ENCODE results near the gene RAB11FIP4.

The RAB11FIP4 gene

DNA sequence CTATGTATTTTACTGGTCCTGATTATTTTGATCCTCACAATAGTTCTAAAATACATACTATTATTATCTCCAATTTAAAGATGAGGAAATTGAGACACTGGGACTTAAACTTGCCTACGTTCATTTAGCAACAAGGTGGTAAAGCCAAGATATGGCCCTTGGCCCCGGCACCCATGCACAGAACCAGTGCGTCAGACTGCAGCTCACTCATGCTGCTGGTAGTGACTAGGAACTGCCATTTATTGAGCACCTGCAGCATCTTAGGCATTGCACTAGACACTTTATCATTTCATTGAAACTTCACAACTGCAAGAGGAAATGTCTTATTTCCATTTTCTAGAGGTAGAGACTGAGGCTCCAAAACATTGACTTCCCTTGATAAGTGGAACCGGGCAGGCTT is 93.3 kb downstream of the RAB11FIP4 start:
- no peak for DNase-seq (ENCODE audit: low read depth in 2 of 2)

- DNase-seq (ENCODE audit: low read depth in 2 of 2): no peak
These were observed 95.0 kb downstream of the RAB11FIP4 start for GRCh38 chr17:31486351-31487062.

DNA sequence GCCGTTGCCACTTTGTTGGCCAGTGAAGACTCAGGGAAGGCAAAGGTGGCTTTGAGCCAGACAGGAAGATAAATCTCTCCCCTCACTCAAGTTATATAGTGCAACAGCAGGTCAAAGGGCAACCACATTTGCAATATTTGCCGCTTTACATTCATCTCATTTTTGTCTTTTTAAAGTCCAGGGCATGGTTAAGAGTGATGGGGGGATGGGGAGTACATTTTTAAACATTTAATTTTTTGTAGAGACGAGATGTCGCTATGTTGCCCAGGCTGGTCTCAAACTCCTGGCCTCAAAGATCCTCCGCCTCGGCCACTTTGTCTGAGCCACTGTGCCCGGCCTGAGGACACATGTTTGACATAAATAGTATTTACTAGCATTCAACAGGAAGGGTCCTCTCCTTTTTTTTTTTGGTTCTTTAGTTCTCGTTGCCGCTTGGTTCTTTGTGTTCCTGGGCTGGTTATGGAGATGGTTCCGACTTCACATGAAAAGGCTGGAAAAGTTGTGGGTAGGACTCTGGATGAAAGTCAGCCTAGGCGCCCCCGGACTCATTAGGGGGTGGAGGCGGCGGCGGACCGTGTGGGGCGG is 95.7 kb downstream of the RAB11FIP4 start:
- DNase-seq (ENCODE audit: low read depth in 2 of 2): no peak

- peak; percentile 86 to 87 for DNase-seq (ENCODE audit: low read depth in 2 of 2)
These were observed 96.3 kb downstream of the RAB11FIP4 start for GRCh38 chr17:31487648-31488263.

DNA sequence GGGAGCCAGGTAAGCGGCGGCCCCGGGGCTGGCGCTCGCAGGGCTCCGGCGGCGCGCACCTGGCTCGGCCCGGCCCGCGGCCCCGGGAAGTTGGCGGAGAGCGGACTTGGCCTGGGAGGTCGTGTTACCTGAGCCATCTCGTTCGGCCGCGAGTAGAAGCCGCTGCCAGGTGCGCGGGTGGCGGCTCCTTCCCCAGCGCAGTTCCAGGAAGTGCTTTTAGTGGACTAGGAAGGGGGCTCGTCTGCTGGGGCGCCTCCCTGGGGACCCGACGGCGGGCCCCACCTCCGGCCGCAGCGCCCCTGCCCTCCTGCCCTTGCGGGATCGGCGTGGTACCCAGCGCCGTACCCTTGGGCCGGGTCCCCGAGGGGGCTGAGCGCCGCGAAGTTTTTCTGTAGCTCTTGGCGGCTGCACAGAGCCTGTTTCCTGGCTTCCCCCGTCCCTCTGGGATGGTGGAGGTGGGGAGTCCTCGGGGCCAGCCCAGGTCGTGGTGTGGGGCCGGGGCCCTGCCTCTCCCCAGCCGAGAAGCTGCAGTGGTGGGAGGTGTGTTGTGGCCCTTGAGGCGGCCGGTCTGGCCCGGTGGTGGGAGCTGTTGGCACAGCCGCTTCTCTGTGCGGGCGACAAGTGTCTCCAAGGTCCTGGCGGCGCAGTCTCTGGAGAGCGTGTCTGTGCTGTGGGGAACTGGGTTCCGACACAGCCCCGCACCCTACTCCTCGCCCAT is 96.9 kb downstream of the RAB11FIP4 start:
- no peak for DNase-seq (ENCODE audit: low read depth in 2 of 2)

DNA sequence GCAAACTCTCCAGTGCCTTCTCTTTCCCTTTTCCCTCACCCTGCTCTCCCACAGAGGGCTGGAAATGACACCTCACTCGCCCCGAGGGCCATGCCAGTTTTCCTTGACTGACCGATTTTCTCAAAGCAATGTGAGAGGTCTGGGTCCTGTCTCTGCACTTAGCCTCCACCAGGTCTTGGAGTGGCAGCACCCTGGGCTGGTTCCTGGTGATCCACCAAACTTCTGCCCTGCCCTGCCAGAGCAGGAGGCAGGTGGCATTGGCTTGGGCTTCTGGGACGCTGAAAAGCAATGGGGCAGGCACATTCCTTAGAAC is 97.5 kb downstream of the RAB11FIP4 start:
- DNase-seq (ENCODE audit: low read depth in 2 of 2): no peak

DNA sequence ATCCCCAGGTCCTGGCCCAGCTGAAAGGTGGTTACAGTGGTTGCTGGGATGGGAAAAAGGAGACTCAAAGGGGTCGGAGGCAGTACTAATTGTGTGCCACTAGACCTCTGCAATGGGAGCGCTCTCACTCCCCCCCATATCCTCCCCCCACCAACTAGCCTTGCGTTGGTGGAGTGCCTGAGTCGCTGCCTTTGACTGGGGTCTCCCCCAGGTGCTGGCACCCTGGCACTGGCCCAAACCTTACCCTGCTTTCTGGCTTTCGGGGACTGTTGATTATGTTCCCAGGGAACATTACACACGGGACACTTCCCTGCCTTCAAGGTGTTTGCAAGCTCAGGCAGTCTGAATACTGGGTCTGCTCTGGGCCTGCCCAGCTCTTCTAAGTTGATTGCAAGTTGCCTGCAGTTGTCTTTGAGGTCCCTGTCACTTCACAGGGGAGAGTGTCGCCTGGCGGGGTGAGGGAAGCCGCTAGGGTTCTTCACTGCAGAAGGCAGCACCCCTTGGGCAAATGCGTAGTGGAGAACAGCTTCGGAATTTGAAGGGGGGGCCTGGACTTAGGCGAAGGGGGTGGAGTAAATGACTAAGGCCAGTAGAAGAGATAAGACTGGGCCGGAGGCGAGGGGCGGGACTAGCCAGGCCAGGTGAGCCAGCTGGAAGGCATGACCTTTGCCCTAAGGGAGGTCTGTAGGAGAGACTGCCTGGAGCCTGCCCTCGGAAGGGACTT is 98.0 kb downstream of the RAB11FIP4 start:
- DNase-seq (ENCODE audit: low read depth in 2 of 2): no peak

DNA sequence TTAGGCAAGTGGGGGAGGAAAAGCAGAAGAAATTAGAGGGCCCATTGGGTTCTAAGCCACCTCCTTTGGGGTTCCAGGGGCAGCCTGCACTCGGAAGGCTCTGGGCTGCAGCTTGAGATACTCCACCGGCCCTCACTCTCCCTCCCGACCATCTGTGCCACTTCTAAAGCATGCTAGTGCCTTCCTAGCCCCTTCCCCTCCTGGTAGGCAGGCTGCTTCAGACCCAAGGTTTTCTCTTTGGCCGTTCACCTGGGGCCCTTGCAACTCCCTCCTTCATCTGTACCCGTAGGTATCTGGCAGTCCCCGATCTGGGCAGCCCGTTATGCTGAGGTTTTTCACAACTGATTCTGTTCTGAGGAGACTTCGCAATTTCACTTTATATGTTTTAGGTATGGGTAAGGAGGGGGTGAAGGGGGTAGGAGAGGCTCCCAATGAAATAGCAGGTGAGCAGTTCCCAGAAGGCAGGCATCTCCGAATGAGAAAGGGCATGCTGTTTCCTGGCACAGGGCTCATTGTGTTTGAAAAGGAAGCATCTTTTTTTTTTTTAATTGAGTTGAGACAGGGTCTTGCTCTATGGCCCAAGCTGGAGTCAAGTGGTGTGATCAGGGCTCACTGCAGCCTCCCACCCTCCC is 98.7 kb downstream of the RAB11FIP4 start:
- no peak for DNase-seq (ENCODE audit: low read depth in 2 of 2)

- DNase-seq (ENCODE audit: low read depth in 2 of 2): no peak
These were observed 99.3 kb downstream of the RAB11FIP4 start for GRCh38 chr17:31490671-31491375.

GRCh38 chr17:31491376-31492131 is 100.1 kb downstream of the RAB11FIP4 start:
- DNase-seq (ENCODE audit: low read depth in 2 of 2): no peak

GRCh38 chr17:31492206-31492605 is 100.7 kb downstream of the RAB11FIP4 start:
- DNase-seq (ENCODE audit: low read depth in 2 of 2): no peak

DNA sequence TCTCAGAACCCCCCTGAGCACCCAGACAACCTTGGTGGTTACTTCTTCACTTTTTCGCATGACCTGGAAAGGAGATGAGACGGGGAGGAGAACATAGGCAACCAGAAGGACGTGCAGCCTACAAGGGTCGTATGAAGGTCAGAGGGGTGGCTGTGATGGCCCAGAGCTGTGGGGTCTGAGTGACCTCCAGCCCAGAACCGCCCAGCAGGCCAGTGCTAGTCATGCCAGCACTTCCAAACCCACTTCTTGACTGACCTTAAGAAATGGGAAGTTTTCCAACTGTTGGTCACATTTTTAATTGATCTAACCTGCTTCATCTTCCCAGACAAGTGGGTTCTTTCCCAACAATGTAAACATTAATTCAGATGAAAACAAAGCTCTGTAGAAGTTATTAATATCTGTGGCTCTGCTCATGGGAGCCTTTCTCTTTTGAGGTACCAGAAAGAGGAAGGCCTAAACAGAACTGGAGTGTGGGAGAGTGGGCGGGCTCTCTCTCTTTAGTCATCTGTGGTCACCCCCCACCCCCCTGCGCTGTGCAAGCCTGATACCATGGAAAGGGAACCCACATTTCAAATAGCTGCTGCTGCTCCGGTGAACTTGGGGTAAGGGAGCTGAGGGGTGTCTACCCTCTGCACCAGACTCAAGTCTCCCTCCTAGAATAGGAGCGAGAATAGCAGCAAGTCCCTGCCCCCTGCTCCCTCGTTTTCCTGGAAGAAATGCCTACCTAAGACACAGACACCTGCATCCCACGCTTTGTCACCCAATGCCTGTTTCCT is 101.6 kb downstream of the RAB11FIP4 start:
- peak; percentile 64 to 73 for DNase-seq (ENCODE audit: low read depth in 2 of 2)

- no peak for DNase-seq (ENCODE audit: low read depth in 2 of 2)
These were observed 102.2 kb downstream of the RAB11FIP4 start for GRCh38 chr17:31493656-31494155.

DNA sequence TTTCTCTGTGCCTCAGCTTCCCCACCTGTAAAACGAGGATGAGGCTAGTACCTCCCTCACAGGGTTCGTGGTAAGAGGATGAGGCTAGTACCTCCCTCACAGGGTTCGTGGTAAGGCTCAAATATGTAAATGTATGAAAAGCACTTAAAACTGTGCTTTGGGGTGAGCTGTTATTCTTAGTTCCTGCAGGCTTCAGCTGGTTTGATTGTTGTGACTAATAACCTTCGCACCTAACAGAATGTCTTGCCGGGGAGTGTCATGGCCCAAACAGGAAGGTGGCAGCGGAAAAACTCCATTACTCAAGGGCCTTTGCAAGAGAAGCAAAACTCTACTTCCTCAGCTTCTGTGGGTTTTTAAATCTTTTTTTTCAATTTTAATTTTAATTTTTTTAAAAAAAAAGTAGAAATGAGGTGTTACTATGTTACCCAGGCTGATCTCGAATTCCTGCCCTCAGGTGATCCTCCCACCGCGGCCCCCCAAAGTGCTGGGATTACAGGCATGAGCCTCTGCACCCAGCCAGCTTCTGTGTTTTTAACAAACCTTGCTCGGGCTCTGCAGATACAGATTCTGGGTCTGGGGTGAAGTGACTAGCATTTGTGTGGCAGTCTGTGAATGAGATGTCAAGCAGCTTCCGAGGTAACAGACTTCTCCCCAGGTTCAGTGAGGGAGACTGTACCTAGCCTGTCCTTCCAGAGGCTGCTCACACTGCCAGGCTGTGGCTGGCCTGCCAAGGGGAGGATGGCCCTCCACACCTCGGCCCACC is 103.0 kb downstream of the RAB11FIP4 start:
- no peak for DNase-seq (ENCODE audit: low read depth in 2 of 2)

DNA sequence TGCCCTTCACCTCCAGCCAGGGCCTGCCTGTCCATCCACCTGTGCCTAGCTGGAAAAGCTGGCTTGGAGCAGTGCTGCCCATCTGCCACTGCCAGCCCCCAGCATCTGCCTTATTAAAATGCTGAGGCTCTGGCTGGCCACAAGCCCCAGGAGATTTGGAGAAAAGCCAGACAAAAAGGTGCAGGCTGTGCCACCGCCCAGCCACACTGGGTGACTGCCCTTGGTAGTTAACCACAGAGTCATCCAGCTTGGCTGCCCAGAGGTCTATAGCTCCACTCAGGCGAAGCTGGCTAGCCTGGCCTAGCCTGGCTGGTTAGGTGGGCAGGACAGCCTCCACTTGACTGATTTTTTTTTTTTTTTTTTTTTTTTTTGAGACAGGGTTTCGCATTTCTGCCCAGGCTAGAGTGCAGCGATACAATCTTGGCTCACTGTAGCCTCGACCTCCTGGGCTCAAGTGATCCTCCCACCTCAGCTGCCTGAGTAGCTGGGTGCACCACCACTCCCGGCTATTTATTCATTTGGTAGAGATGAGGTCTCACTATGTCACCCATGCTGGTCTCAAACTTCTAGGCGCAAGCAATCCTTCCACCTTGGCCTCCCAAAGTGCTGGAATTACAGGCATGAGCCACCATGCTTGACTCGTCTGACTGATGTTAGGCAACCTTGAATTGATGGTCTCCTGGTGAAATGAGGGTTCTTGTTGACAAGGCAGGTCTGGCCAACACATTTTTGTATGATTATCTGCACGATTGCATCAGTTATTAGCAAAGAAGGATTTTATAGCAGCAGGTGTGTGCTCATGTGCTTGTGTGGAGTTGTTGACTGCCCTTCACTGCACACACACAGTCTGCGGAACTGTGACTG is 103.8 kb downstream of the RAB11FIP4 start:
- DNase-seq (ENCODE audit: low read depth in 2 of 2): no peak

DNA sequence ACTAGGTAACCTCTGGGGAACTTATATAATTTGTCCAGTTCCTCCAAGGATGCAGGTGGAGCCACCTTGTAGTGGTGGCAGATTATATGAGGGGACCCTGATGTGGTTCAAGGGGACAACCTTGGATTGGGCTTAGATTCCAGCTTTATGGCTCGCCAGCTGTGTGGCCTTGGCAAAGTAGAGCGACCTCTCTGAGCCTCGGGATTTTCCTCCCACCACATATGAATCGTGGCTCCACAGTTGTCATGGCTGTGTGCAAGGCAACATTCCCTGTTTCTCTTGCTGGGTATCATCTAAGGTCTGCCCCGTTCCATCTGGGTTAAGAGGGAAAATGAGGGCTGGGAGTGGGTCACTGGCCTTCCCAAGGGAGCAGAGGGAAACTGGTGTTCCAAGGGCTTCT is 104.6 kb downstream of the RAB11FIP4 start:
- DNase-seq (ENCODE audit: low read depth in 2 of 2): no peak

- no peak for DNase-seq (ENCODE audit: low read depth in 2 of 2)
These were observed 105.1 kb downstream of the RAB11FIP4 start for GRCh38 chr17:31496601-31497000.

DNA sequence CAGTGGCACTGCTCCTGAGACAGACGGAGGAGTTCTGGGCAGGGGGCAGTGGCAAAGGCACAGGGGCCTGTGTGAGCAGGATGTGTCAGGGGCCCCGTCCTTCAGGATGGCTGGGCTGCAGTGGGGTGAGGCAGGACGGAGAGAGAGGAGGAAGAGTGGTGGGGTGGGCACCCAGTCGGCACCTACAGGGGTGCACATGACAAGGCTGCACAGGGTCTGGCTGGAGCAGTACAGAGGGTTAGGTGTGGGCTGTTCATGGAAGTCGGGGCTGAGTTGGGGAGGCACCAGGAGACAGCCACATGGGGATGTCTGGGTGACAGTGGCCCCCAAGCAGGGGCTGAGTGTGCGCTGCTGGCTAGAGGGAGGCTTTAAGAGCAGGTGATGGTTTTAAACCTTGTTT is 106.0 kb downstream of the RAB11FIP4 start:
- no peak for DNase-seq (ENCODE audit: low read depth in 2 of 2)
